ENCODE measurements around the gene ITPK1. TPM values are rescaled to one million over a fixed set of nuclear protein-coding genes. Genes with fewer than 3 reads are reported as not detected.
"Not testable (repeated sequence)": the region's sequence is repeated elsewhere in the genome, so short reads cannot be mapped to it uniquely, and the experiment has no call there.

The ITPK1 gene
- total and polyA plus RNA-seq, 2 donors (not counting 3 experiments of a cell fraction or from before 2014, with no cell fraction given), result 39.6 to 51.8 TPM

DNA sequence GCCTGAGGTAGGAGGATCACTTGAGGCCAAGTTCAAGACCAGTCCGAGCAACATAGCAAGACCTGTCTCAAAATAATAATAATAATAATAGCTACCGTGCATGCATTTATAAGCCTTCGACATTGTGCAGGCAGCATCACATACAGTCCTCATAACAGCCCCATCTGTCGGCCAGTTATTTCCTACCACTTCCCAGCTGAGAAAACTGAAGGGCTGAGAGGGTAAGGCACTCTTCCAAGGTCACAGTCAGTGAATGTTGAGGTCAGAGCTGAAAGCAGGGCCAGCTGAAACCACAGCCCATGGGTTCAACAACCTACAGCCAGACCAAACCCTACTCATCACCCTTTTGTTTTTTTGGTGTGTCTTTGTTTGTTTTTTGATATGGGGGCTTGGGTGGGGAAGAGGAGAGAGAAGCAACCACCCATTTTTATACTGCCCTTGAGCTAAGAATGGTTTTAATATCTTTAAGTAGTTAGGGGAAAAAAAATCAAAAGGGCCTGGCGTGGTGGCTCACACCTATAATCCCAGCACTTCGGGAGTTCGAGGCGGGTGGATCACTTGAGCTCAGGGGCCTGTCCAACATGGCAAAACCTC is 16.8 kb upstream of the ITPK1 start:
- Histone ChIP-seq H3K4me3 (replicated peaks in 1 of 3; ENCODE audit: insufficient read depth in 1 of 3, low read depth in 1 of 3, low read length in 3 of 3) (no peak overlapping the region), H3K27ac (ENCODE audit: insufficient read depth, low read depth, low read length) (no peak overlapping the region), H3K9me3 (replicated peaks; ENCODE audit: control insufficient read depth, insufficient read depth, low read length) (no peaks in the 10 kb centered on the region), H2AFZ (ENCODE audit: low read depth, low read length) (no peak overlapping the region), H3K27me3 (ENCODE audit: control insufficient read depth in 2 of 2, insufficient read depth in 2 of 2, low read length in 2 of 2) (no peaks in the 10 kb centered on the region), H3K4me2 (ENCODE audit: insufficient read depth, low read length) (no peak overlapping the region), H3K9ac (replicated peaks; ENCODE audit: extremely low read depth, insufficient read depth, low read length) (no peak overlapping the region), H4K20me1 (replicated peaks; ENCODE audit: control insufficient read depth, extremely low read depth, insufficient read depth, low read length) (no peaks in the 10 kb centered on the region), H3K36me3 (ENCODE audit: control insufficient read depth in 2 of 2, extremely low read depth in 1 of 2, insufficient read depth in 2 of 2, low read length in 2 of 2) (no peaks in the 10 kb centered on the region), H3K9me1 (replicated peaks; ENCODE audit: control insufficient read depth, extremely low read depth, insufficient read depth, low read length) (no peaks in the 10 kb centered on the region), H3K79me2 (ENCODE audit: control insufficient read depth, insufficient read depth, low read length) (no peaks in the 10 kb centered on the region), H3K4me1 (ENCODE audit: control insufficient read depth, extremely low read depth, insufficient read depth, low read length) (no peaks in the 10 kb centered on the region)
- ChIA-PET POLR2A (interaction anchor here (0.6 to 0.8 kb wide), 2 partner anchors 30 to 181 kb away, joined by 3 to 12 read pairs; no protein-coding TSS in a partner anchor), CTCF (interaction anchor here (0.7 to 4.3 kb wide), 27 partner anchors 9 to 286 kb away, joined by 3 to 121 read pairs (median 5); partner anchors contain the start of gene ITPK1)
- BruUV-seq (replicated peaks), result no TSS peak
- FAIRE-seq (peak; percentile 67), DNase-seq (ENCODE audit: low read depth, low spot score) (peak; percentile 52)
- dilution Hi-C loops (cut with MboI; ENCODE audit: extremely low pct_ligation_motif_present, low sequenced_read_pairs) (loop anchor here (25.0 kb wide), 1 partner anchor 170 kb away; no protein-coding TSS in a partner anchor), intact Hi-C loops (cut with micrococcal nuclease) (loop anchor here (1.0 kb wide), 1 partner anchor 180 kb away; no protein-coding TSS in a partner anchor)
- TF ChIP-seq, protein P1, sequence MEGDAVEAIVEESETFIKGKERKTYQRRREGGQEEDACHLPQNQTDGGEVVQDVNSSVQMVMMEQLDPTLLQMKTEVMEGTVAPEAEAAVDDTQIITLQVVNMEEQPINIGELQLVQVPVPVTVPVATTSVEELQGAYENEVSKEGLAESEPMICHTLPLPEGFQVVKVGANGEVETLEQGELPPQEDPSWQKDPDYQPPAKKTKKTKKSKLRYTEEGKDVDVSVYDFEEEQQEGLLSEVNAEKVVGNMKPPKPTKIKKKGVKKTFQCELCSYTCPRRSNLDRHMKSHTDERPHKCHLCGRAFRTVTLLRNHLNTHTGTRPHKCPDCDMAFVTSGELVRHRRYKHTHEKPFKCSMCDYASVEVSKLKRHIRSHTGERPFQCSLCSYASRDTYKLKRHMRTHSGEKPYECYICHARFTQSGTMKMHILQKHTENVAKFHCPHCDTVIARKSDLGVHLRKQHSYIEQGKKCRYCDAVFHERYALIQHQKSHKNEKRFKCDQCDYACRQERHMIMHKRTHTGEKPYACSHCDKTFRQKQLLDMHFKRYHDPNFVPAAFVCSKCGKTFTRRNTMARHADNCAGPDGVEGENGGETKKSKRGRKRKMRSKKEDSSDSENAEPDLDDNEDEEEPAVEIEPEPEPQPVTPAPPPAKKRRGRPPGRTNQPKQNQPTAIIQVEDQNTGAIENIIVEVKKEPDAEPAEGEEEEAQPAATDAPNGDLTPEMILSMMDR (IDR thresholded peaks at IDR 0.05; ENCODE audit: extremely low read depth in 1 of 2, insufficient read depth in 1 of 2, low read depth in 1 of 2, low read length in 2 of 2), result peak; percentile 30 to 65
- TF ChIP-seq FOS (IDR thresholded peaks at IDR 0.05; ENCODE audit: borderline replicate concordance, insufficient read depth, low read length), result no peak

DNA sequence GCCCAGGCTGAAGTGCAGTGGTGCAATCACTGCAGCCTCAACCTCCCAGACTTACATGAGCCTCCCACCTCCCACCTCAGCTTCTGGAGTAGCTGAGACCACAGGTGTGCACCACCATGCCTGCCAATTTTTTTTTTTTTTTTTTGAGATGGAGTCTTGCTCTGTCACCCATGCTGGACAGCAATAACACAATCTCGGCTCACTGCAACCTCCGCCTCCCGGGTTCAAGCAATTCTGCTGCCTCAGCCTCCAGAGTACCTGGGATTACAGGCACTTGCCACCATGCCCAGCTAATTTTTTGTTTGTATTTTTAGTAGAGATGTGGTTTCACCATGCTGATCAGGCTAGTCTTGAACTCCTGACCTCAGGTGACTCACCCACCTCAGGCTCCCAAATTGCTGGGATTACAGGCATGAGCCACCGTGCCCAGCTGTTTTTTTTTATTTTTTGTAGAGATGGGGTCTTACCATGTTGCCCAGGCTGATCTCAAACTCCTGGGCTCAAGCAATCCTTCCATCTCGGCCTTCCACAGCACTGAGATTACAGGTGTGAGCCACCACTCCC is 15.6 kb upstream of the ITPK1 start:
- POLR2A ChIA-PET; FAIRE-seq; H3K4me2 ChIP-seq (ENCODE audit: insufficient read depth, low read length); BruUV-seq (replicated peaks); H3K79me2 ChIP-seq (ENCODE audit: control insufficient read depth, insufficient read depth, low read length); H3K36me3 ChIP-seq (ENCODE audit: control insufficient read depth in 2 of 2, extremely low read depth in 1 of 2, insufficient read depth in 2 of 2, low read length in 2 of 2); H3K9me3 ChIP-seq (replicated peaks; ENCODE audit: control insufficient read depth, insufficient read depth, low read length); intact Hi-C loops (cut with micrococcal nuclease); H4K20me1 ChIP-seq (replicated peaks; ENCODE audit: control insufficient read depth, extremely low read depth, insufficient read depth, low read length); H3K4me1 ChIP-seq (ENCODE audit: control insufficient read depth, extremely low read depth, insufficient read depth, low read length); H3K27ac ChIP-seq (ENCODE audit: insufficient read depth, low read depth, low read length); H3K9ac ChIP-seq (replicated peaks; ENCODE audit: extremely low read depth, insufficient read depth, low read length); H3K27me3 ChIP-seq (ENCODE audit: control insufficient read depth in 2 of 2, insufficient read depth in 2 of 2, low read length in 2 of 2); H2AFZ ChIP-seq (ENCODE audit: low read depth, low read length); H3K9me1 ChIP-seq (replicated peaks; ENCODE audit: control insufficient read depth, extremely low read depth, insufficient read depth, low read length); H3K4me3 ChIP-seq (replicated peaks in 1 of 3; ENCODE audit: insufficient read depth in 1 of 3, low read depth in 1 of 3, low read length in 3 of 3); DNase-seq (ENCODE audit: low read depth, low spot score): not testable (repeated sequence)
- CTCF ChIA-PET, result interaction anchor here (0.8 to 4.3 kb wide), 11 partner anchors 10 to 251 kb away, joined by 3 to 121 read pairs (median 9); partner anchors contain the start of gene ITPK1
- dilution Hi-C loops (cut with MboI; ENCODE audit: extremely low pct_ligation_motif_present, low sequenced_read_pairs), result loop anchor here (25.0 kb wide), 1 partner anchor 169 kb away; no protein-coding TSS in a partner anchor
